ENCODE data around the gene ACP4.
"Not testable (repeated sequence)": the region's sequence is repeated elsewhere in the genome, so short reads cannot be mapped to it uniquely, and the experiment has no call there.

ACP4 gene, protein sequence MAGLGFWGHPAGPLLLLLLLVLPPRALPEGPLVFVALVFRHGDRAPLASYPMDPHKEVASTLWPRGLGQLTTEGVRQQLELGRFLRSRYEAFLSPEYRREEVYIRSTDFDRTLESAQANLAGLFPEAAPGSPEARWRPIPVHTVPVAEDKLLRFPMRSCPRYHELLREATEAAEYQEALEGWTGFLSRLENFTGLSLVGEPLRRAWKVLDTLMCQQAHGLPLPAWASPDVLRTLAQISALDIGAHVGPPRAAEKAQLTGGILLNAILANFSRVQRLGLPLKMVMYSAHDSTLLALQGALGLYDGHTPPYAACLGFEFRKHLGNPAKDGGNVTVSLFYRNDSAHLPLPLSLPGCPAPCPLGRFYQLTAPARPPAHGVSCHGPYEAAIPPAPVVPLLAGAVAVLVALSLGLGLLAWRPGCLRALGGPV

DNA sequence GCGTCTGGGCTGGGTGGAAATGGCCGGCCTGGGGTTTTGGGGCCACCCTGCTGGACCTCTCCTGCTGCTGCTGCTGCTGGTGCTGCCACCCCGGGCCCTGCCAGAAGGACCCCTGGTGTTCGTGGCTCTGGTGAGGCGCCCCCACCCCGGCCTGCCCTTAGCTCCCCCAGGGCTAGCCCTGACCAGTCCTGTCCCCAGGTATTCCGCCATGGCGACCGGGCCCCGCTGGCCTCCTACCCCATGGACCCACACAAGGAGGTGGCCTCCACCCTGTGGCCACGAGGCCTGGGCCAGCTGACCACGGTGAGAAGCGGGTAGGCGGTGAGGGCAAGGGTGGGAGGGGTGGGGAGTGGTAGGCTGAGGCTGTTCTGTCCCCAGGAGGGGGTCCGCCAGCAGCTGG is at the start of gene ACP4:
TSS of gene ACP4 (plus strand) at position 20 of the 400 bp plus-strand sequence. CDS start at position 20, 0 bp downstream.
- no peak for DNase-seq (ENCODE audit: low read depth)

DNA sequence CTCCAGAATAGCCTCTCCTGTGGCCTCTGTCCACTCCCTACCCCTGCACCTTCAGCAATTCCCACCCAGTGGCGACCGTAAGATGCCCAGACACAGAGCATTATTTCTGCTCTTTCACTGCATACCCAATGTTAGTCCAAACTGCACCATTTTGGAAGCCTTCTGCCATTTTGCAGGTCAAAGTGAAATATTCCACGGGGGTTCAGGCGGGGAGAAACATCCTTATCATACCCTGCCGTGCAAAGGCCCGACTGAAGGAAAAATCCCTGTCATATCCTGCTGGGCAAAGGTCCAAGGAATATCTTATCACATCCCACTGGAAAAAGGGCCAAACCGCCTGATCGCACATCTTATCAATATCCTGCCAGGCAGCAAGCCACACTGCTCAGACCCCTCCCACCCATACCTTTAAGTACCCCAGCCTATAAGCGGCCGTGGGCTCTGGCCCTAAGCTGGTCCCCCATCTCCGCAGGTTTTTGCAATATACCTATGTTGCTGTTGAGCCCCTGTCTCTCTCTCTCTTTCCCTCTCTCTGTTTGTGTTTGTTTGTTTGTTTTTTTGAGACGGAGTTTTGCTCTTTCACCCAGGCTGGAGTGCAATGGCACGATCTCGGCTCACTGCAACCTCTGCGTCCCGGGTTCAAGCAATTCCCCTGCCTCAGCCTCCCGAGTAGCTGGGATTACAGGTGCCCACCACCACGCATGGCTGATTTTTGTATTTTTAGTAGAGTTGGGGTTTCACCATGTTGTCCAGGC is 48.9 kb upstream of the ACP4 start:
- no peak for DNase-seq (ENCODE audit: low read depth)

DNA sequence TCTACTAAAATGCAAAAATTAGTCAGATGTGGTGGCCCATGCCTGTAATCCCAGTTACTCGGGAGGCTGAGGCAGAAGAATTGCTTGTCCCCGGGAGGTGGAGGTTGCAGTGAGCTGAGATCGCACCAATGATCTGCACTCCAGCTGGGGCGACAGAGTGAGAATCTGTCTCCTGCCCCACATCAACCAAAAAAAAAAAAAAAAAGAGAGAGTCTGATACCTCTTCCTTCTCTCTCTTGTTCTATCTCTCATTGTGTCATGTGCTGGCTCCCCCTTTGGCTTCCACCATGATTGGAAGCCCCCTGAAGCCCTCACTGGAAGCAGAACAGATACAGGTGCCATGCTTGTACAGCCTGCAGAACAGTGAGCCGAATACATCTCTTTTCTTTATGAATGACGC is 46.7 kb upstream of the ACP4 start:
- no peak for DNase-seq (ENCODE audit: low read depth)

DNA sequence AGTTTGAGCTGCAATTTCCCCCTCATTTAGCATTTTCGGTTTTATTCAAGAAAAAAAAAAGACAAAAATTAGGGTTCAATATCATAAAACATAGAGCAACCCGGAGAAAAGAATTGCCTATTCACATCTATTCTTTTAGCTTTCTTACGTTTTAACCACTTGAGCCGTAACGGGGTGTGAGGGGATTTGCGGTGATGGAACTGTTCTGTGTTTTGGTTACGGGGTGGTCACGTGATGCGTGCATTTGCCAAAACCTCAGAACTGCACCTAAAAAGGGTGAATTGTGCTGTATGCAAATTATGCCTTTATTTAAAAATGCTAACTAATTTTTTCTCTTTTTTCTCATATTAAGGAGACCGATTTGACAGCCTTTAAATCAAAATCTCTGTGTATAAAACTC is 45.0 kb upstream of the ACP4 start:
- DNase-seq (ENCODE audit: low read depth) = no peak

DNA sequence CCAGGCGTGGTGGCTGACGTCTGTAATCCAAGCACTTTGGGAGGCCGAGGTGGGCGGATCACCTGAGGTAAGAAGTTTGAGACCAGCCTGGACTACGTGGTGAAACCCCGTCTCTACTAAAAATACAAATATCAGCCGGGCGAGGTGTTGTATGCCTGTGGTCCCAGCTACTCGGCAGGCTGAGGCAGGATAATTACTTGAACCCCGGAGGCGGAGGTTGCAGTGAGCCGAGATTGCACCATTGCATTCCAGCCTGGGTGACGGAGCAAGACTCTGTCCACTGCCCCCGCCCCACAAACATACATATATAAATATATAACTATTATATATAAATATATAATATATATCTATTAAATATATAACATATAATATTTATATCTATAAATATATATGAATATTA is 43.1 kb upstream of the ACP4 start:
- DNase-seq (ENCODE audit: low read depth) = not testable (repeated sequence)

DNA sequence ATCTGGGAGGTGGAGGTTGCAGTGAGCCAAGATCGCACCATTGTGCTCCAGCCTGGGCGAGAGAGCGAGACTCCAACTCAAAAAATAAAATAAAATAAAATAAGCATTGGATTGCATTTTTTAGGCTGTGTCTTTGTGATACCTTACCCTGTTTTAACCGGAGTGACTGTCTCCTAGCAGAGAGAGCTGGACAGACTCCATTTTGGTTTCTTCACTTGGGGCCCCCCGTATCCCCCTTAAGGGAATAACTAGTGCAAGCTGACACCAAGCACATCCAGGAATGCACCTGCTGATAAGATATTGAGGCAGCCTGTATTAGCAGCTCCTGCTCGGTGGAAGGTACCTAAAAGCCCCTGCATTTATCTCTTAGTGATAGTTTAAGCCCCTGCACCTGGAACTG is 40.7 kb upstream of the ACP4 start:
- DNase-seq (ENCODE audit: low read depth) = no peak

DNA sequence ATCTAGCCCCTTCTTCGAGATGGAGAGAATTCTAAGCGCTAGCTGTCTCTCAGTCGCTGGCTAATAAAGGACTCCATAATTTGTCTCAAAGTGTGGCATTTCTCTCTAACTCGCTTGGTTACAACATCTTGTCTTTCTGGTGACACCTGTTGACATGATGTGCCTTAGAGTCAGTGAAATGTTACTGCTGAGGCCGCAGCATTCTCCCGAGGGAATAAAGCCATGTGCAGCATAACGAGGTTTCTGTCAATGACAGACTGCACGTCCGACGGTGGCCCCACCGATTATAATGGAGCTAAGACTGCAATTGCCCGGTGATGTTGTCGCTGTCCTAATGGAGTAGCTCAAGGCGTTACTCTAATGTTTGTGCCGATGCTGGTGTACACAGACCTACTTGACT is 40.2 kb upstream of the ACP4 start:
- DNase-seq (ENCODE audit: low read depth) = no peak

DNA sequence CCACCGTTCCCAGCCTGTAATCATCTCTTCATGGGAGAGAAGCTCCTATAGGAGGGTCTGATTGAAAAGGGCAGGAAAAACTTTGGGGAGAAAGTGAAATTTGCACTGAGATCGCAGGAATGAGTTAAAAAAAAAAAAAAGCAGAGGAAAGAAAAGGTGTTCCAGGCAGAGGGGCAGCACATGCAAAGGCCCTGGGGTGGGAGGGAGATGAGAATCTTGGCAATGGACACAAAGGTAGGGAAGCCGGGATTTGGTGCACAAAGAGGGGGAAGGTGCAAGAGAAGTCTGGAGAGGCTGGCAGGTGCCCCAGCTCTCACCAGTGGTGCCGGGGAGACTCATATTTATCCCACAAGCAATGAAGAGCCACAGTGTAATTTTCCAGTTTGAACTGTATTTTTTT is 36.3 kb upstream of the ACP4 start:
- DNase-seq (ENCODE audit: low read depth) = no peak

DNA sequence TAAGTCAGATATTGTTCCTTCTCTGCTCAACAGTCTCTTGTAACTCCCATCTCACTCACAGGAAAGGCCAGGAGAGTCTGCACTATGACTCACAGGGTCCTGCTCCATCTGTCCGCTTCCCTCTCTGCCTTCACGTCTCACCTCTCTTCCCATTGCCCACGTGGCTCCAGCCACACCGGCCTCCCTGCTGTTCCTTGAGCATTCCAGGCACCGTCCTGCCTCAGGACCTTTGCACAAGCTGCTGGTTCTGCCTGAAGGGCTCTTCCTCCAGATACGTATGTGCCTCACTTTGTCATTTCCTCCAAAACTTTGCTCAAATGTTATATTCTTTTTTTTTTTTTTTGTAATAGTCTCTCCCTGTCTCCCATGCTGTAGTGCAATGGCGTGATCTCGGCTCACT is 34.0 kb upstream of the ACP4 start:
- not testable (repeated sequence) for DNase-seq (ENCODE audit: low read depth)

DNA sequence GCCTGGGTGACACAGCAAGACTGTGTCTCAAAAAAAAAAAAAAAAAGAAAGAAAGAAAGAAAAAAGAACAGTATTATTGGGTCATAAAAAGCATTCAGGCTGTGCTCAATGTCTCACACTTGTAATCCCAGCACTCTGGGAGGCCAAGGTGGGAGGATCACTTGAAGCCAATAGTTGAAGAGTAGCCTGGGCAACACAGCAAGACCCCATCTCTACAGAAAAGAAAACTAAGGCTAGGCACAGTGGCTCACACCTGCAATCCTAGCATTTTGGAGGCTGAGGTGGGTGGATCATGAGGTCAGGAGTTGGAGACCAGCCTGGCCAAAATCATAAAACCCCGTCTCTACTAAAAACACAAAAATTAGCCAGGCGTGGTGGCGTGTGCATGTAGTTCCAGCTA is 32.6 kb upstream of the ACP4 start:
- not testable (repeated sequence) for DNase-seq (ENCODE audit: low read depth)

DNA sequence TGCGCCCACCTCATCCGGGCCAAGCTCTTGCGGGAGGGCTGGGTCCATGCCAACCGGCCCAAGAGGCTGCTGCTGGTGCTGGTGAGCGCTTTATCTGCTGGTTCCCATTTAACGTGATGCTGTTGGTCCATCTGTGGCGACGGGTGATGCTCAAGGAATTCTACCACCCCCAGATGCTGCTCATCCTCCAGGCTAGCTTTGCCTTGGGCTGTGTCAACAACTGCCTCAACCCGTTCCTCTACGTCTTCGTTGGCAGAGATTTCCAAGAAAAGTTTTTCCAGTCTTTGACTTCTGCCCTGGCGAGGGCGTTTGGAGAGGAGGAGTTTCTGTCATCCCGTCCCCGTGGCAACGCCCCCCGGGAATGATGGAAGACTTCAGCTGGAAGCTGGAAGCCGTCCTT is 31.1 kb upstream of the ACP4 start:
- DNase-seq (ENCODE audit: low read depth) = not testable (repeated sequence)

DNA sequence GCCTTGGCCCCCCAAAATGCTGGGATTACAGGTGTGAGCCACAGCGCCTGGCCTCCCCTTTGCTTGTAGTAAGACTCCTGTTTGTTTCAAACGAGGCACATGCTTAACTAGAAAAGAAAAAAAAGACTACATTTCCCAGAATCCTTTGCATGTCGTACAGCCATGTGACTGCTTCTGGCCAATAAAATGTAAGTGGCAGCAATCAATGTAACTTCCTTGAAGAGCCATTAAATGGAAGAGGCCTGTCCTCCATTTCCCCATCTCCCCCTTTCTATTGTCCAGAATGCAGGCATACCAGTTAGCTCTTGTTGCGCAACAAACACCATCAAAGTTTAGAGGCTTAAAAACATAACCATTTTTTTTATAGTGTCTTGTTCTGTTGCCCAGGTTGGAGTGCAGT is 30.3 kb upstream of the ACP4 start:
- DNase-seq (ENCODE audit: low read depth) = no peak

DNA sequence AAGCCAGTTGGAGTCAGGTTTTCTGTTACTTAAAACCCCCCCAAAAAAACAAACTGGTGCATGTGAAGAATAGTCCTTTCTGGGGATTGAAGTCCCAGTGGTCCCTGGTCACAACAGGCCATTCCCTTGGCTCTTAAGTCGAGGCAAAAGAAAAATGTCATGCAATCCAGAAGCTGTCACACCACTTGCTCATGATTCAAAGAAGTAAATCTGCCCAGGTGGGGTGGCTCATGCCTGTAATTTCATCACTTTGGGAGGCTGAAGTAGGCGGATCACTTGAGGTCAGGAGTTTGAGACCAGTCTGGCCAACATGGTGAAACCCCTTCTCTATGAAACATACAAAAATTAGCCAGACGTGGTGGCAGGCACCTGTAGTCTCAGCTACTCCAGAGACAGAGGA is 28.7 kb upstream of the ACP4 start:
- not testable (repeated sequence) for DNase-seq (ENCODE audit: low read depth)

DNA sequence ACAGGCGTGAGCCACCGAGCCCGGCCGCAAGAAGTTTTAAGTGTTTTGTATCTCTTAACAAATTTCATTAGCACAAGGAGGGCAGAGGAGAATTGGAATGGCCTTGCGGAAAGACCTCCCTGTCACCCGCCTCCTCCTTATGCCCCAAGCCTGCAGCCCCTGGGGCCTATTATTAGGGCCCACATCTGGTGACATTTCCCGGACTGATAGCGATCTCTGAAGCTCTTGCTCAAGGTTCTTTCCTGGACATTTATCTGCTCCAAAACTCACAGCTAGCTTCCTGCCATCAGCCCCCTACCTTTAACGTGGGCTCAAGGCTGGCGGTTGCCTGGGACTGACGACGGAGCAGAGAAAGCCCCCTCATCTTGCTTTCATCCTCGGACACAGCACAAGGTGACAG is 26.7 kb upstream of the ACP4 start:
- DNase-seq (ENCODE audit: low read depth) = not testable (repeated sequence)

DNA sequence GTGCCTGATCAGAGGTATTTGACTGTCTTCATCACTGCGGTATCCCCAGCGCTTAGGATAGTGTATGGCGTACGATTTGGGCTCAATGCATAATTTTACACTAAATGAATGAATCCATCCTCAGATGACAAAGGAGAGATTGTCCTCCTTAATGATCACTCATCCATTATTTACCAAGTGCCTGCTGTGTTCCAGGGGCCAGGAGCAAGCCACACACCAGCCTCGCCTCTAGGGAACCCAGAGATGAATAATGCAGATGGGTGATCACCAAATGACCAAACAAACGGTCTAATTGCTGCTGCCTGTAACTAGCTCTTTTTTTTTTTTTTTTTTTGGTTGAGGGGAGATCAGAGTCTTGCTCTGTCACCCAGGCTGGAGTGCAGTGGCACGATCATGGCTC is 25.8 kb upstream of the ACP4 start:
- no peak for DNase-seq (ENCODE audit: low read depth)

DNA sequence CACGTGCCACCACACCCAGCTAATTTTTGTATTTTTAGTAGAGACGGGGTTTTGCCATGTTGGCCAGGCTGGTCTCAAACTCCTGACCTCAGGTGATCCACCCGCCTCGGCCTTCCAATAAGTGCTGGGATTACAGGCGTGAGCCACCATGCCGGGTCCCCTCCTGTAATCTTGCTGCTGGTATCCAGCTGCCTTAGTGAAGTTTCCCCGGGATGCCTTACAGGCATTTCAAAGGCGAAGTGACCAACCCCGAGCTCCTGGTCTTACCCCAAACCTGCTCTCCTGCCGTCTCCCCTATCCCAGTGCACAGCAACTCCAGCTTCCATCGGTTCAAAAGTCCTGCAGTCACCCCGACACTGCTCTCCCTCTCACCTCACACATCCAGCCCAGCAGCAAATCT is 23.5 kb upstream of the ACP4 start:
- DNase-seq (ENCODE audit: low read depth) = not testable (repeated sequence)

DNA sequence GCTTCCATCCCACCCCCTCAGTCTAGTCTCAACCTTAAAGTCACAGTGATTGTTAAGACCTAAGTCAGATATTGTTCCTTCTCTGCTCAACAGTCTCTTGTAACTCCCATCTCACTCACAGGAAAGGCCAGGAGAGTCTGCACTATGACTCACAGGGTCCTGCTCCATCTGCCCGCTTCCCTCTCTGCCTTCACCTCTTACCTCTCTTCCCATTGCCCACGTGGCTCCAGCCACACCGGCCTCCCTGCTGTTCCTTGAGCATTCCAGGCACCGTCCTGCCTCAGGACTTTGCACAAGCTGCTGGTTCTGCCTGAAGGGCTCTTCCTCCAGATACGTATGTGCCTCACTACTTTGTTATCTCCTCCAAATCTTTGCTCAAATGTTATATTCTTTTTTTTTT is 23.0 kb upstream of the ACP4 start:
- DNase-seq (ENCODE audit: low read depth) = not testable (repeated sequence)

DNA sequence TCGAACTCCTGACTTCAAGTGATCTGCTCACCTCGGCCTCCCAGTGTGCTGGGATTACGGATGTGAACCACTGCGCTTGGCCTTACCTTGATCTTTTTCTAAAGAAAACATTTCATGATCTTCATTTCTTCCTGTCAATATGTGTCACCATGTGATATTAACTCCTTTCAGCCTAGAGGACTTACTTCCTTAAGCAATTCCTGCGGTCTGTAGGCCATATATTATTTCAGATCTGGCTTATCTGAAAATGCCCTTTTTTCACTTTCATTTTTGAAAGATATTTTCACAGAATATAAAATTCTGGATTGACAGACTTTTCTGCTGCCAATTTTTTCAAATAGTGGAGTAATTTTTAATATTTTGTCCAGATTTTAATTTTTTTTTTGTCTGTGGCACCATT is 21.9 kb upstream of the ACP4 start:
- no peak for DNase-seq (ENCODE audit: low read depth)

DNA sequence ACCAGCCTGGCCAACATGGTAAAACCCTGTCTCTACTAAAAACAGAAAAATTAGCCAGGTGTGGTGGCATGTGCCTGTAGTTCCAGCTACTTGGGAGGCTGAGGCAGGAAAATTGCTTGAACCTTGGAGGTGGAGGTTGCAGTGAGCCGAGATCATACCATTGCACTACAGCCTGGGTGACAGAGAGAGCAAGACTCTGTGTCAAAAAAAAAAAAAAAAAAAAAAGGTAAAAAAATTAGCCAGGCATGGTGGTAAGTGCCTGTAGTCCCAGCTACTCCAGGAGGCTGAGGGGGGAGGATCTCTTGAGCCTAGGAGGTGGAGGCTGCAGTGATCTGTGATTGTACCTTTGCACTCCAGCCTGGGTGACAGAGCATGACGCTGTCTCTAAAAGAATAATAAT is 20.1 kb upstream of the ACP4 start, which contains the start of gene GPR32:
TSS of gene GPR32 (plus strand) at position 301 of the 400 bp plus-strand sequence. CDS start 137 bp downstream, outside the sequence.
- DNase-seq (ENCODE audit: low read depth) = not testable (repeated sequence)

DNA sequence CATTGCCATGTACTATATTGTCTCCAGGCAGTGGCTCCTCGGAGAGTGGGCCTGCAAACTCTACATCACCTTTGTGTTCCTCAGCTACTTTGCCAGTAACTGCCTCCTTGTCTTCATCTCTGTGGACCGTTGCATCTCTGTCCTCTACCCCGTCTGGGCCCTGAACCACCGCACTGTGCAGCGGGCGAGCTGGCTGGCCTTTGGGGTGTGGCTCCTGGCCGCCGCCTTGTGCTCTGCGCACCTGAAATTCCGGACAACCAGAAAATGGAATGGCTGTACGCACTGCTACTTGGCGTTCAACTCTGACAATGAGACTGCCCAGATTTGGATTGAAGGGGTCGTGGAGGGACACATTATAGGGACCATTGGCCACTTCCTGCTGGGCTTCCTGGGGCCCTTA is 19.3 kb upstream of the ACP4 start:
- no peak for DNase-seq (ENCODE audit: low read depth)

DNA sequence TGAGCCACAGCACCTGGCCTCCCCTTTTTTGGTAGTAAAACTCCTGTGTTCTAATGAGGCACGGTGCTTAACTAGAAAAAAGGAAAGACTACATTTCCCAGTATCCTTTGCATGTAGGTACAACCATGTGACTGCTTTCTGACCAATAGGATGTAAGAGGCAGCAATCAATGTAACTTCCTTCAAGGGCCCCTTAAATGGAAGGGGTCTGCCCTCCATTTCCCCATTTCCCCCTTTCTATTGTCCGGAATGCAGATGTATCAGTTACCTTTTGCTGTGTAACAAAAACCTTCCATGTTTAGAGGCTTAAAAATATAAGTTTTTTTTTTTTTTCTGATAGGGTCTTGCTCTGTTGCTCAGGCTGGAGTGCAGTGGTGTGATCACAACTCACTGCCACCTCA is 17.7 kb upstream of the ACP4 start:
- DNase-seq (ENCODE audit: low read depth) = no peak

DNA sequence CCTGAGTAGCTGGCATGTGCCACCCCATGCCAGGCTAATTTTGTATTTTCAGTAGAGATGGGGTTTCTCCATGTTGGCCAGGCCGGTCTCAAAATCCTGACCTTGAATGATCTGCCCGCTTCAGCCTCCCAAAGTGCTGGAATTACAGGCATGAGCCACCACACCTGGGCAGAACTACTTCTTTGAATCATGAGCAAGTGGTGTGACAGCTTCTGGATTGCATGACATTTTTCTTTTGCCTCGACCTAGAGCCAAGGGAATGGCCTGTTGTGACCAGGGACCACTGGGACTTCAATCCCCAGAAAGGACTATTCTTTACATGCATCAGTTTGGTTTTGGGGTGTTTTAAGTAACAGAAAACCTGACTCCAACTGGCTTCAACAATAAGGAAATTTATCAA is 17.3 kb upstream of the ACP4 start:
- not testable (repeated sequence) for DNase-seq (ENCODE audit: low read depth)

DNA sequence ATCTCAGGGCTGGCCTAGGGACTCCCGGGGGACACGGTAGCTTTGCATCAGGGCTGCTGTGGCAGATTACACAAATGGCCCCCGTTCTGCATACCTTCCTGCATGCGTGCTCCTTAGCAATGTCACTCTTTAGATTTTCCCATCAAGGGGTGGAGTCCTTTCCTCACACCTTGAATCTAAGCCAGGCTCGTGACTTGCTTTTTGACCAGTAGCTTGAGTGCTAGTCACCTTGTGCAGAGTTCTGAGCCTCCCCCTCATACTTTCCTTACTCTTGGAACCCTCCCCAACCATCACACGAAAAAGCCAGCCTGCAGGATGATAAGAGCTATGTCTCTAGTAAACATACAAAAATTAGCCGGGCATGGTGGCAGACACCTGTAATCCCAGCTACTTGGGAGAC is 16.8 kb upstream of the ACP4 start:
- not testable (repeated sequence) for DNase-seq (ENCODE audit: low read depth)

Data from stimulated activated CD8-positive, alpha-beta memory T cell treated with anti-CD3 and anti-CD28 coated beads, Interleukin-4, amount 100 ng/mL, for 24 hours (primary cell).